Glomerular visceral epithelial cell (primary cell): ENCODE results near the gene ENKD1.

Experiments used
- DNase-seq: peaks from one replicate; pipeline ENCODE4 v3.0.0-alpha.2; 2016; ENCODE audit errors: extremely low spot score

ENKD1 gene

GRCh38 chr16:67663877-67664222 is 2.7 kb downstream of the ENKD1 start:
- DNase-seq = no peak

GRCh38 chr16:67663151-67663876 is 3.2 kb downstream of the ENKD1 start:
- DNase-seq = no peak

GRCh38 chr16:67662653-67663010 is 3.9 kb downstream of the ENKD1 start:
- no peak for DNase-seq

GRCh38 chr16:67661886-67662652 is 4.5 kb downstream of the ENKD1 start:
- DNase-seq = no peak

GRCh38 chr16:67661101-67661761 is 5.3 kb downstream of the ENKD1 start:
- peak; percentile 59 for DNase-seq

GRCh38 chr16:67660564-67661028 is 6.0 kb downstream of the ENKD1 start, which contains the start of gene PARD6A:
Gene PARD6A (plus strand): TSS chr16:67660960. CDS start chr16:67661039, 79 bp downstream.
- DNase-seq = peak; percentile 92

GRCh38 chr16:67659675-67660563 is 6.6 kb downstream of the ENKD1 start, which contains the start of gene ACD:
Gene ACD (minus strand): TSS chr16:67660260. CDS start chr16:67660220, 40 bp downstream.
- peak; percentile 91 for DNase-seq

GRCh38 chr16:67658849-67659674 is 7.5 kb downstream of the ENKD1 start:
- DNase-seq = no peak

- no peak for DNase-seq
Observed at GRCh38 chr16:67657751-67658518, 8.6 kb downstream of the ENKD1 start.

GRCh38 chr16:67657017-67657608 is 9.4 kb downstream of the ENKD1 start:
- no peak for DNase-seq

GRCh38 chr16:67656344-67657016 is 10.1 kb downstream of the ENKD1 start:
- DNase-seq = no peak

- no peak for DNase-seq
Observed at GRCh38 chr16:67655363-67655762, 11.2 kb downstream of the ENKD1 start.

- no peak for DNase-seq
Observed at GRCh38 chr16:67654403-67654911, 12.1 kb downstream of the ENKD1 start.

GRCh38 chr16:67653789-67654402 is 12.7 kb downstream of the ENKD1 start:
- DNase-seq = no peak

GRCh38 chr16:67653128-67653788 is 13.3 kb downstream of the ENKD1 start:
- DNase-seq = no peak

- peak; percentile 48 for DNase-seq
Observed at GRCh38 chr16:67652578-67653127, 13.9 kb downstream of the ENKD1 start.

- DNase-seq = no peak
Observed at GRCh38 chr16:67651847-67652246, 14.7 kb downstream of the ENKD1 start.
